NT2/D1 (cell line): ENCODE data around the gene TPCN2.

Experiments used
- DNase-seq: peaks from one replicate; pipeline ENCODE4 v3.0.0-alpha.2; 2011; ENCODE audit warnings: low read depth, low spot score
- H3K27me3 ChIP-seq: 2 replicates; pipeline ENCODE4 v1.6.0; 2011; ENCODE audit warnings: mild to moderate bottlenecking; ENCODE audit not compliant: insufficient read length, insufficient read depth
- H3K36me3 ChIP-seq: 2 replicates; pipeline ENCODE4 v1.6.1; 2011; ENCODE audit warnings: mild to moderate bottlenecking, low read length, mixed read lengths; ENCODE audit not compliant: insufficient read depth, insufficient read length
- H3K4me1 ChIP-seq: 2 replicates; pipeline ENCODE4 v1.5.1; 2011; ENCODE audit not compliant: insufficient read depth, insufficient read length
- H3K4me3 ChIP-seq: 2 replicates; pipeline ENCODE4 v1.5.1; 2011; ENCODE audit warnings: low read depth; ENCODE audit not compliant: insufficient read length
- H3K9ac ChIP-seq: 2 replicates; pipeline ENCODE4 v1.6.0; 2011; ENCODE audit warnings: low read depth; ENCODE audit not compliant: insufficient read length
- H3K9me3 ChIP-seq: 2 replicates; pipeline ENCODE4 v1.5.1; 2011; ENCODE audit warnings: mild to moderate bottlenecking, low read length; ENCODE audit not compliant: insufficient read depth
- SUZ12 ChIP-seq: IDR thresholded peaks from 2 replicates; pipeline ENCODE4 v1.6.1; 2011; ENCODE audit not compliant: insufficient read length, insufficient read depth; ENCODE audit errors: extremely low read depth
- YY1 ChIP-seq: IDR thresholded peaks from 2 replicates; pipeline ENCODE4 v1.6.1; 2011; ENCODE audit not compliant: insufficient read length, insufficient read depth
- ZNF274 ChIP-seq: IDR thresholded peaks from 2 replicates; pipeline ENCODE4 v1.6.1; 2011; ENCODE audit warnings: mild to moderate bottlenecking, low read depth, low read length

TPCN2 gene

GRCh38 chr11:69120096-69120875 is 71.6 kb downstream of the TPCN2 start:
- TF ChIP-seq ZNF274 = no peak
- DNase-seq = no peak
- Histone ChIP-seq H3K4me3 (no peak overlapping the region), H3K9me3 (peaks cover 8% of the 10 kb centered on the region), H3K27me3 (no peaks in the 10 kb centered on the region), H3K4me1 (peaks cover 19% of the 10 kb centered on the region), H3K36me3 (no peaks in the 10 kb centered on the region), H3K9ac (no peak overlapping the region)

GRCh38 chr11:69121021-69121420 is 72.3 kb downstream of the TPCN2 start:
- H3K9ac ChIP-seq = no peak overlapping the region
- DNase-seq = no peak
- no peak overlapping the region for H3K4me3 ChIP-seq
- H3K9me3 ChIP-seq = peaks cover 8% of the 10 kb centered on the region
- no peaks in the 10 kb centered on the region for H3K36me3 ChIP-seq
- no peak for TF ChIP-seq YY1
- TF ChIP-seq SUZ12 = no peak
- no peak for TF ChIP-seq ZNF274
- no peaks in the 10 kb centered on the region for H3K27me3 ChIP-seq
- H3K4me1 ChIP-seq = peaks cover 22% of the 10 kb centered on the region

- no peaks in the 10 kb centered on the region for H3K27me3 ChIP-seq
- TF ChIP-seq YY1 (no peak), SUZ12 (no peak), ZNF274 (no peak)
- no peak for DNase-seq
- no peak overlapping the region for H3K4me3 ChIP-seq
- no peaks in the 10 kb centered on the region for H3K36me3 ChIP-seq
- peaks cover 28% of the 10 kb centered on the region for H3K4me1 ChIP-seq
- peak overlapping the region; percentile 16 for H3K9ac ChIP-seq
- H3K9me3 ChIP-seq = peaks cover 8% of the 10 kb centered on the region
Measured at GRCh38 chr11:69121621-69122325, 73.0 kb downstream of the TPCN2 start.

- DNase-seq = no peak
- peaks cover 28% of the 10 kb centered on the region for H3K4me1 ChIP-seq
- TF ChIP-seq YY1 (no peak), SUZ12 (no peak), ZNF274 (no peak)
- peaks cover 8% of the 10 kb centered on the region for H3K9me3 ChIP-seq
- H3K4me3 ChIP-seq = no peak overlapping the region
- no peak overlapping the region for H3K9ac ChIP-seq
- H3K27me3 ChIP-seq = no peaks in the 10 kb centered on the region
- no peaks in the 10 kb centered on the region for H3K36me3 ChIP-seq
Measured at GRCh38 chr11:69122326-69122629, 73.5 kb downstream of the TPCN2 start.

GRCh38 chr11:69122630-69123431 is 74.1 kb downstream of the TPCN2 start:
- Histone ChIP-seq H3K27me3 (no peaks in the 10 kb centered on the region), H3K36me3 (no peaks in the 10 kb centered on the region), H3K9me3 (peaks cover 8% of the 10 kb centered on the region), H3K4me1 (peaks cover 28% of the 10 kb centered on the region), H3K9ac (peak overlapping the region; percentile 76), H3K4me3 (peak overlapping the region; percentile 9)
- DNase-seq = peak; percentile 97
- TF ChIP-seq YY1 (peak; percentile 17), SUZ12 (no peak)

- Histone ChIP-seq H3K9ac (peak overlapping the region; percentile 76), H3K9me3 (peaks cover 10% of the 10 kb centered on the region), H3K36me3 (no peaks in the 10 kb centered on the region), H3K4me1 (peaks cover 28% of the 10 kb centered on the region), H3K27me3 (no peaks in the 10 kb centered on the region), H3K4me3 (peak overlapping the region; percentile 9)
- no peak for DNase-seq
- no peak for TF ChIP-seq ZNF274
- TF ChIP-seq SUZ12 = no peak
- TF ChIP-seq YY1 = no peak
Measured at GRCh38 chr11:69123593-69124545, 75.1 kb downstream of the TPCN2 start.
